ENCODE measurements around the gene BPIFB3. TPM values are rescaled to one million over a fixed set of nuclear protein-coding genes. Genes with fewer than 3 reads are reported as not detected.

Gene BPIFB3
- total and polyA plus RNA-seq, 9 of the 15 experiments (the other 6 are each of a cell fraction or from before 2014, with no cell fraction given), result not detected

GRCh38 chr20:33010674-33011449 lies 42.8 kb upstream of the BPIFB3 start:
- no peak for FAIRE-seq

GRCh38 chr20:33012327-33013189 lies 41.1 kb upstream of the BPIFB3 start:
- in situ Hi-C loops (cut with MboI) (no loop called here), intact Hi-C loops (cut with micrococcal nuclease) (no loop called here)
- Histone ChIP-seq H3K4me2 (ENCODE audit: insufficient read depth, low read length) (no peak overlapping the region), H3K27me3 (ENCODE audit: control insufficient read depth in 2 of 2, insufficient read depth in 2 of 2, low read length in 2 of 2) (peaks cover 8 to 51% of the 10 kb centered on the region in 2 experiments; a peak in 4 of 5 replicates), H3K4me3 (no peak overlapping the region), H3K27ac (ENCODE audit: extremely low read depth, low read depth, low read length) (no peak overlapping the region), H3K4me1 (replicated peaks in 1 of 2; ENCODE audit: control insufficient read depth in 2 of 2, insufficient read depth in 2 of 2, low read length in 2 of 2) (no peaks in the 10 kb centered on the region; a peak in 1 of 5 replicates), H3K79me2 (ENCODE audit: control insufficient read depth, insufficient read depth, low read length) (no peaks in the 10 kb centered on the region), H2AFZ (ENCODE audit: low read depth, low read length) (no peak overlapping the region), H3K36me3 (ENCODE audit: control insufficient read depth, insufficient read depth, low read length) (no peaks in the 10 kb centered on the region), H4K20me1 (replicated peaks; ENCODE audit: control insufficient read depth, insufficient read depth, low read length) (no peaks in the 10 kb centered on the region; the same call in 1 of the 2 replicates), H3K9ac (ENCODE audit: insufficient read depth in 1 of 2, low read depth in 2 of 2, low read length in 2 of 2) (no peak overlapping the region), H3K9me3 (replicated peaks; ENCODE audit: control insufficient read depth, insufficient read depth, low read depth, low read length) (no peaks in the 10 kb centered on the region), H3K9me1 (ENCODE audit: control insufficient read depth, insufficient read depth, low read length) (no peaks in the 10 kb centered on the region)
- DNase-seq (ENCODE audit: extremely low read depth in 1 of 4, low spot score in 3 of 4), result no peak
- 0% methylated on average over 15 of the region's 15 CpGs for WGBS (ENCODE audit: insufficient coverage, low coverage, missing lambda C conversion rate)
- BruUV-seq (replicated peaks), result no TSS peak
- CTCF ChIA-PET (ENCODE audit: low intra/inter-chr PET ratio), result no interaction called here
- FAIRE-seq, result no peak
- POLR2A ChIA-PET, result no interaction called here
- no peak for ATAC-seq
- TF ChIP-seq KDM2B (CRISPR knock-in tag; IDR thresholded peaks at IDR 0.05), result no peak
- no peak for TF ChIP-seq POU5F1 (IDR thresholded peaks at IDR 0.05; ENCODE audit: borderline replicate concordance, low read depth, low read length, partially characterized antibody)
- no peak for TF ChIP-seq ZNF232 (CRISPR knock-in tag; IDR thresholded peaks at IDR 0.05)
- TF ChIP-seq VEZF1 (CRISPR knock-in tag; IDR thresholded peaks at IDR 0.05), result no peak
- no peak for TF ChIP-seq HEY1 (CRISPR knock-in tag; IDR thresholded peaks at IDR 0.05; ENCODE audit: borderline replicate concordance)
- no peak for TF ChIP-seq TRIM28 (IDR thresholded peaks at IDR 0.05)
- no peak for TF ChIP-seq NUFIP1 (IDR thresholded peaks at IDR 0.05; ENCODE audit: partially characterized antibody)
- TF ChIP-seq ZNF253 (CRISPR knock-in tag; conservative IDR thresholded peaks at IDR 0.05), result no peak
- no peak for TF ChIP-seq RNF2 (IDR thresholded peaks at IDR 0.05)
- no peak for TF ChIP-seq ATF7 (IDR thresholded peaks at IDR 0.05)
- TF ChIP-seq ZBTB8A (IDR thresholded peaks at IDR 0.05; ENCODE audit: partially characterized antibody), result no peak
- no peak for TF ChIP-seq ZNF76 (CRISPR knock-in tag; IDR thresholded peaks at IDR 0.05; ENCODE audit: borderline replicate concordance)
- no peak for TF ChIP-seq ZNF146 (CRISPR knock-in tag; IDR thresholded peaks at IDR 0.05; ENCODE audit: unreplicated experiment)

More at GRCh38 chr20:33010674-33011449, 42.8 kb upstream of the BPIFB3 start:
- Histone ChIP-seq H3K4me2 (ENCODE audit: insufficient read depth, low read length) (no peak overlapping the region), H3K4me1 (replicated peaks in 1 of 2; ENCODE audit: control insufficient read depth in 2 of 2, insufficient read depth in 2 of 2, low read length in 2 of 2) (no peaks in the 10 kb centered on the region; a peak in 1 of 5 replicates), H2AFZ (ENCODE audit: low read depth, low read length) (no peak overlapping the region), H3K9me3 (replicated peaks; ENCODE audit: control insufficient read depth, insufficient read depth, low read depth, low read length) (no peaks in the 10 kb centered on the region), H3K4me3 (no peak overlapping the region), H3K9ac (ENCODE audit: insufficient read depth in 1 of 2, low read depth in 2 of 2, low read length in 2 of 2) (no peak overlapping the region), H3K27ac (ENCODE audit: extremely low read depth, low read depth, low read length) (no peak overlapping the region), H3K79me2 (ENCODE audit: control insufficient read depth, insufficient read depth, low read length) (no peaks in the 10 kb centered on the region), H3K9me1 (ENCODE audit: control insufficient read depth, insufficient read depth, low read length) (no peaks in the 10 kb centered on the region), H3K27me3 (ENCODE audit: control insufficient read depth in 2 of 2, insufficient read depth in 2 of 2, low read length in 2 of 2) (peaks cover 8 to 51% of the 10 kb centered on the region in 2 experiments; a peak in 4 of 5 replicates), H4K20me1 (replicated peaks; ENCODE audit: control insufficient read depth, insufficient read depth, low read length) (no peaks in the 10 kb centered on the region; the same call in 1 of the 2 replicates), H3K36me3 (ENCODE audit: control insufficient read depth, insufficient read depth, low read length) (no peaks in the 10 kb centered on the region)
- TF ChIP-seq NUFIP1 (IDR thresholded peaks at IDR 0.05; ENCODE audit: partially characterized antibody) (no peak), ZNF263 (CRISPR knock-in tag; IDR thresholded peaks at IDR 0.05; ENCODE audit: borderline replicate concordance) (peak; percentile 93), PPARD (CRISPR knock-in tag; IDR thresholded peaks at IDR 0.05) (no peak)
- intact Hi-C loops (cut with micrococcal nuclease), result no loop called here
- no TSS peak for BruUV-seq (replicated peaks)
- ChIA-PET CTCF (ENCODE audit: low intra/inter-chr PET ratio) (no interaction called here), POLR2A (no interaction called here)
- in situ Hi-C loops (cut with MboI), result no loop called here
- 1% methylated on average over 8 of the region's 8 CpGs for WGBS (ENCODE audit: insufficient coverage, low coverage, missing lambda C conversion rate)
- no peak for ATAC-seq
- no peak for DNase-seq (ENCODE audit: extremely low read depth in 1 of 4, low spot score in 3 of 4)
